Neuron (in vitro differentiated cells): ENCODE results near the gene PALS2.

Experiments used
- H2AFZ ChIP-seq: one replicate; pipeline ENCODE4 v1.6.1; 2013; ENCODE audit warnings: low read depth, mild to moderate bottlenecking, inconsistent platforms, low read length, moderate library complexity
- H3K27me3 ChIP-seq: one replicate; pipeline ENCODE4 v1.6.1; 2013; ENCODE audit warnings: low read length; ENCODE audit not compliant: insufficient read depth
- H3K36me3 ChIP-seq: one replicate; pipeline ENCODE4 v1.6.1; 2013; ENCODE audit warnings: low read length; ENCODE audit not compliant: insufficient read depth
- H3K4me1 ChIP-seq: one replicate; pipeline ENCODE4 v1.6.1; 2013; ENCODE audit warnings: low read length; ENCODE audit not compliant: insufficient read depth
- H3K4me3 ChIP-seq: 2 replicates; pipeline ENCODE4 v1.5.1; 2013; ENCODE audit warnings: mild to moderate bottlenecking, low read length, moderate library complexity
- H3K9me3 ChIP-seq: one replicate; pipeline ENCODE4 v1.6.1; 2013; ENCODE audit warnings: low read length

PALS2 gene

DNA sequence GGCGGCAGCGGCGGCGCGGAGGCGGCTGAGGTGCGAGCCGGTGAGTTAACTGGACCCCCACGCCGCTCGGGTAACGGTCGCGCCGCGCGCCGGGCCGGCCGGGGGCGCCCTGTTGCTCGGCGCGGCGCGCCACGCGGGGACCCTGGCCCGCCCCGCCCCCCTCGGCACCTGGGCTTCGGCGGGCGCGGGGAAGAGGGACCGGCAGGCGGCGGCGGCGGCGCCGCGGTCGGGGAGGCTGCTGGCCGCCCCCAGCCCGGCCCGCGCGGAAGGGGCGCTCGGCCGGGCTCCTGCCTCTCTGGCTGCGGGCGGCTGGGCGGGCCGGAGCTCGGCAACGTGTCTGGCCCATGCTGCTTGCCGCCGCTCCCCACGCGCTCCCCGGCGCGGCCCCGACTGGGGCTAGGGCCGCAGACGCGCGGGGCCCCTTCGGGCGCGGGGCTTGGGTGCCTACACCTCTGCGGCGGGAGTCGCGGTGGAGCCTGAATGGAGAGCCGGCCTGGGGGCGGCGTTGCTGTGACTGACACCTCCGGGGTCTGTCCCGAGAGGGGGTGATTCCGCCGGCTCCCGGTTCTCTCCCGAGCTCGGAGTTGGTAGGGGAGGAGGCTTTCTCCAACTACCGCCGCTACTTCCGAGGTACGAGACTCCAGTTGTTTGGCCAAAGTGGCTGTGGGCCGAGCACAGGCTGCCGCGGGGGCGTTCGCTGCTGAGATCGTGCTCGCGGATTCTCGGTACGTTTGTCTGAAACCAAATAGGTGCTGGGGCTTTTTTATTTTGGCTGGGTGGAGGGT lies 494 bp downstream of the PALS2 start:
- Histone ChIP-seq H3K4me1 (peaks cover 16% of the 10 kb centered on the region), H3K9me3 (no peaks in the 10 kb centered on the region), H3K27me3 (peaks cover 21% of the 10 kb centered on the region), H3K4me3 (peak overlapping the region; percentile 60), H3K36me3 (no peaks in the 10 kb centered on the region), H2AFZ (peak overlapping the region; percentile 100)

DNA sequence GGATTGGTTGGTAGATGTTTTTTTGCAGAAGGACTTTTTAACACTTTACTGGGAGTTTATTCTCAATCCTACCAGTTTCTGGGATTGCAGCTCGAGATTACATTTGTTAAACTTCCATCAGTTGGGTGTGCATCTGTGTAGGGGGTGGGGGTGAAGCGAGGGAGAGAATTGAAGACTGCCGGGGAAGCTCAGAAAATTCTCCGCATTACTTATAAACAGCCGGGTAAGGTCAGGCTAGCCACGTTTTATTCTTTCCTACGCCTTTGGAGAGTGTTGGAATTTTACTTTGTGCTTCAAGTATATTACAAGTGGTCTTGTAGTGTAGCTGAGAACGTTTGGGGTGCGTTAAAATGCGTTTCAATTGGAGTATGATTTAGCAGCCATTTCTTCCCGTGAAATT lies 1.1 kb downstream of the PALS2 start:
- Histone ChIP-seq H3K4me3 (peak overlapping the region; percentile 60), H3K4me1 (peaks cover 16% of the 10 kb centered on the region)

DNA sequence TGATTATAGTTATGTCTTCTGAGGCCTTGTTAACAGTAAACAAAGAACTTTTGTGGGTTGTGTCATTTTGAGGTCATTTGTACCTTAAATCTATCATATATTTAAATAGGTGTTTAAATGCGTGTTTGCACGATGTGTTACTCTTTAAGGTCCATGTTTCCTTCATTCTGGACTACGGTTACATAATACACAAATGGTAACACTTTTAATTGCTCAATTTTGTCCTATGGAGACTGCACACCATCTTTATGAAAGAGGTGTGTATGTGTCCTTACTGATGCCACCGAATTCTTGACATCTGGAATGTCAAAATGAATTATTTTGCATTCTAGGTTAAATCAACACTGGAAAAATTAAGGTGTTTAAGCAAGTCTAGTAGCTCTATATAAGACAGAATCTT lies 1.7 kb downstream of the PALS2 start:
- Histone ChIP-seq H2AFZ (peak overlapping the region; percentile 89), H3K27me3 (peaks cover 15% of the 10 kb centered on the region), H3K4me3 (peak overlapping the region; percentile 60), H3K4me1 (peaks cover 16% of the 10 kb centered on the region), H3K9me3 (no peaks in the 10 kb centered on the region), H3K36me3 (no peaks in the 10 kb centered on the region)

More for the DNA sequence above, 1.1 kb downstream of the PALS2 start:
- Histone ChIP-seq H3K27me3 (peaks cover 21% of the 10 kb centered on the region), H2AFZ (peak overlapping the region; percentile 89), H3K36me3 (no peaks in the 10 kb centered on the region), H3K9me3 (no peaks in the 10 kb centered on the region)

DNA sequence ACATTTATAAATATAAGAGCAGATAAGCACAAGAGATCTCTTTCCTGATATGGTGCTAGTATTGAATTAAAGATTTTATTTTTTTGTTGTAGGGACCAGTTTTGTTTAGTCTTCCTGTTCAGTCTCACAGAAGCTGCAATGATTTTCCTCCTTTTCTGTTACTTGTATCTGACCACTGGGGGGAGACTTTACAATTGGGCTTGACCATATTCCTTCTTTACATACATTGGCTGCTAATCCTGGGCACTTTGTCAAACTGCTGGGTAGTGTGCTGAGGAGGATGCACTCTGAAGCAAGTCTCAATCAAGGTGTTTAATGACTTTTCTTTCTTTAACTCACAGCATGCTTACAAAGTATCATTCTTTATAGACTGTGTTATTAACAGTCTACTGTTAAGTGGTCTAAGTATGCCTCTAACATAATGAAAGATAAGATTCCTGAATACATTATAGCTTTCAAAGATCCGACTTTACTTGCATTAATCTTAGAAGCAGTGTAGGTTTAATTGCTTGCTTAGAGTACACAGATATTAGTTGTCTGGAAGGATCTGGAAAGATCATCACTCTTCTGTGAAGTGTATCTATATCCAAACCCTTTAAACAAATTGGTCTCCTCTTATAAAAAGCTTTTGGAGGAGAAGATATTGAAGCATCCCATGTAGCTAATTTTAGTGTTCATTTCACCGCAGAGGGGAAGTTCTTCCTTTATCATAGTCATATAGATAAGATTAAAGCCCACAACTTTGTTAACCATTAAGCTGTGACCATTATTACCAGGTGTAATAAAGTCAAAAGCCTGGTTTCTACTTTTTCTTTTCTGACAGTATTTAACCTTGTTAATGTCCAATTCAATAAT lies 3.1 kb downstream of the PALS2 start:
- H3K4me3 ChIP-seq = no peak overlapping the region

DNA sequence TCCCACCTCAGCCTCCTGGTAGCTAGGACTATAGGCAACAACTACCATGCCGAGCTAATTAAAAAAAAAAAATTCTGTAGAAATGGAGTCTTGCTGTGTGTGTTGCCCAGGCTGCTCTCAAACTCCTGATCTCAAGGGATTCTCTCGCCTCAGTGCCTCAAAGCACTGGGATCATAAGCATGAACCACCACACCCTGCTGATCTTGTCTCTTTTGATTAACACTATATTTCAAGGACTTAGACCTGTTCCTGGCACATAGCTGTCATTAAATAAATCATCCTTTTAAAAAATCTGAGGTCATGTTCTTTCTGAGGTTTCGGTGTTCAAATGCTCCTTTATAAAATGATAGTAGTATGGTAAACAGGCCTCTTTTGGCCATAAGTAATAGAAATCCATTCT lies 4.8 kb downstream of the PALS2 start:
- peaks cover 9% of the 10 kb centered on the region for H3K4me1 ChIP-seq
- H3K27me3 ChIP-seq = no peaks in the 10 kb centered on the region
- no peaks in the 10 kb centered on the region for H3K36me3 ChIP-seq
- H3K9me3 ChIP-seq = no peaks in the 10 kb centered on the region
- no peak overlapping the region for H3K4me3 ChIP-seq
- no peak overlapping the region for H2AFZ ChIP-seq

More for the DNA sequence above, 3.1 kb downstream of the PALS2 start:
- Histone ChIP-seq H3K4me1 (peaks cover 16% of the 10 kb centered on the region), H2AFZ (no peak overlapping the region), H3K9me3 (no peaks in the 10 kb centered on the region), H3K27me3 (peaks cover 6% of the 10 kb centered on the region), H3K36me3 (no peaks in the 10 kb centered on the region)

DNA sequence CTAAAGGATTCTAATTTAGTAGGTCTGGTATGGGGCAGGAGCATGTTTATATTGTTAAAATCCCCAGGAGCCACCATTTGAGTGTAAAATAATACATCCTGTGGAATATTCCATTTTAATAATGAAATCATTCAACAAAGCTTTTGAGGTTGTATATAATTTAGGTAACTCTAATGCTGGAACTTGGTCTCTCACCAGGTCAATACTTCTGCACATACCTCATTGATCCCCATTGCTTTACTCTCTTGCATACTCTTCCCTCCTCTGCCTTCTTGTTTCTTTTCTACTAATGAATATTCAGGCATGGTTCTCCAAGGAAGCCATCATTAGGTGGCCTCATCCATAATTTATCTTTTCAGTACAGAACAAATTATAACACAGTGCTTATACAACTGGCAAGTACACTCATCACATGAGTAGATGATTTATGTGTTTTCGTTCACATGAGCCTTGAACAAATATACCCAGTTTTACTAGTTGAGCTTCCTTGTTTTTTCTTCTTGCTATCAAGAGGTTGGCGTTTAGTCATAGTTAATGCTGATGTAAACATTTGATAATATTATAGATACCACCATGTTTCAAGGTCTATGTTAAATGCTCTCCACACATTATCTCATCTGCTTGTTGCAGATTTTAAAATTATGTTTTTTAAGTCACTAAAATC lies 7.2 kb downstream of the PALS2 start:
- Histone ChIP-seq H2AFZ (no peak overlapping the region), H3K27me3 (no peaks in the 10 kb centered on the region), H3K36me3 (no peaks in the 10 kb centered on the region), H3K4me3 (no peak overlapping the region), H3K4me1 (peaks cover under 1% of the 10 kb centered on the region), H3K9me3 (no peaks in the 10 kb centered on the region)

DNA sequence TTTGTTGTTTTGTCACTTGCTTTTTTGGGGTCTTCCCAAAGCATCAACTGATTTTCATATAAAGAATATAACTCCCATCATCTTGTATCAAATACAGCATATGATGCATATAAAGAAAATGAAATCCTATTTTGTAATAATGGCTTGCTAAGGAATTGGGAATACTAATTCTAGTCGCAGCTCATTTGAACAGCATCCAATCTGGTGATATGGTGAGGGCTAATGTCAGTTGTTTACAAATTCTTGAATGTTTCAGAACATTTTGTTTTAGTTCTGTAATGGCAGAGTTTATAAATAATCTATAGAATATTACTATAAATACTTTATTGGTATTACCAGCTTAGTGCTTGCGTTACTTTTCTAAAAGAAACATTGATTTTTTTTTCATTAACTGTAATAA lies 8.9 kb downstream of the PALS2 start:
- no peaks in the 10 kb centered on the region for H3K4me1 ChIP-seq
- no peak overlapping the region for H2AFZ ChIP-seq
- no peaks in the 10 kb centered on the region for H3K9me3 ChIP-seq
- no peaks in the 10 kb centered on the region for H3K36me3 ChIP-seq
- H3K27me3 ChIP-seq = no peaks in the 10 kb centered on the region
- no peak overlapping the region for H3K4me3 ChIP-seq

DNA sequence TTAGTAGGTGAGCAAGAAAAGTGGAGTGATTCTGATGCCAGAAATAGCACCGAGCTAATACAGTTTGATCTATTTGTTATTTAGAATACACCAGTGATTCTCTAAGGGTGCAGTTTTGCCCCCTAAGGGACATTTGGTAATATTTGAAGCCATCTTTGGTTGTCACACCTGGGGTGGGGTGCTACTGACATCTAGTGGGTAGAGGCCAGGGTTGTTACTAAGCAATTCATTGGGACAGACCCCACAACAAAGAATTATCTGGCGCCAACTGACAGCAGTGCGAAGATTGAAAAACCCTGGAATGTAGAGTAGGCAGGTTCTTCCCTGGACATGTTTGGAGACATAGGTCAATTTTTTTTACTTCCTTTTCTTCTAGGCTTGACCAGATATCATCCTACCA lies 14.6 kb downstream of the PALS2 start:
- Histone ChIP-seq H3K36me3 (no peaks in the 10 kb centered on the region), H2AFZ (no peak overlapping the region), H3K4me1 (no peaks in the 10 kb centered on the region), H3K4me3 (no peak overlapping the region), H3K9me3 (no peaks in the 10 kb centered on the region), H3K27me3 (no peaks in the 10 kb centered on the region)

DNA sequence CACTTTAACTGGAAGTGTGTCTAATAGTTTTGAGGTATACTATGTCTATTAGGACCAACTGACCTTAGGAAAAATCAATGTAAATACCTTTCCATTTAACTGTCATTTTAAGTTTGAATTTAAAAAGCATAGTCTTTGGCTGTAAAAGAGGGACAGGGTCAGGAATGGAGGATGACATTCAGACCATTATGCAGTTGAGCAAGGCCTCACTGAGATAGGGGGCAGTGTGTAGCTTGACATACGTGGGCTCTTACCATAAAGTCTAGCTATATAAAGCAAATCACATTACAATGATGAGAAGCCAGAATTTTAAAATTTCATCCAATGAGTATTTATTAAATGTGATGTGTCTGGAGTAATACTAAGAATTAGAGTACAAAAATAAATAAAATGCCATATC lies 17.9 kb downstream of the PALS2 start:
- Histone ChIP-seq H3K4me3 (no peak overlapping the region), H3K9me3 (no peaks in the 10 kb centered on the region), H3K4me1 (no peaks in the 10 kb centered on the region), H2AFZ (no peak overlapping the region), H3K27me3 (no peaks in the 10 kb centered on the region), H3K36me3 (no peaks in the 10 kb centered on the region)

DNA sequence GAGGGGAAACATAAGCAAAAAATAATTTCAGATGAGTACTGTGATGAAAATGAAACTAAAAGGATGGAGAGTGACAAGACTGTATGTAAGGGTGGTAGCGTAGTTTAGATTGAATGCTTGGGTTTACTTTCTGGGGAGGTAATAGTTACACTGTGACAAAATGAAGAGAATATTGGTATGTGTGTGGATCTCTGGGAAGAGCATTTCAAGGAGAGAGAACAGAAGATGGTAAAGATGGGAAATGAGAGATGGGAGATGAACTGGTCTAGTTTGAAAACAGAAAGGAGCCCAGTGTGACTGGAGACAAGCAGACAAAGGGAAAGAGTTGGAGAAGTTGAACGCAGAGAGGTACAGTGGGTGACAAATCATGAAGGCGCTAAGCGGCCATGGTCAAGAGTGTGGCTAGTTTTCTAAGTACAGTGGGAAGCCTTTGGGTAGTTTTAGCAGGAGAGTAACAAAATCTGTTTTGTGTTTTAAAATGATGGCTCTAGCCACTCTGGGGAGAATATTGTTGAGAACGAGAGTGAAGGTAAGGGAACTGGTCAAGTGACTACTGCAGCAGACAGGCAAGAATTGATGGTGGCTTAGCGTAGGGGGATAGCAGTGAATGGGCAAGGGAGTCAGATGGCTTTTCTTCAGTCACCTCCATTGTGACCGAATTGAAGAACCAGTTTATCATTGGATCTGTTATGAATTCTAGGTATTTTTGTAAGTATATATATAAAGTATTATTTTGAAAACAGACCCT lies 22.6 kb downstream of the PALS2 start:
- H3K4me1 ChIP-seq = no peaks in the 10 kb centered on the region
- no peaks in the 10 kb centered on the region for H3K27me3 ChIP-seq
- H3K36me3 ChIP-seq = no peaks in the 10 kb centered on the region
- H2AFZ ChIP-seq = no peak overlapping the region
- H3K9me3 ChIP-seq = no peaks in the 10 kb centered on the region
- no peak overlapping the region for H3K4me3 ChIP-seq

DNA sequence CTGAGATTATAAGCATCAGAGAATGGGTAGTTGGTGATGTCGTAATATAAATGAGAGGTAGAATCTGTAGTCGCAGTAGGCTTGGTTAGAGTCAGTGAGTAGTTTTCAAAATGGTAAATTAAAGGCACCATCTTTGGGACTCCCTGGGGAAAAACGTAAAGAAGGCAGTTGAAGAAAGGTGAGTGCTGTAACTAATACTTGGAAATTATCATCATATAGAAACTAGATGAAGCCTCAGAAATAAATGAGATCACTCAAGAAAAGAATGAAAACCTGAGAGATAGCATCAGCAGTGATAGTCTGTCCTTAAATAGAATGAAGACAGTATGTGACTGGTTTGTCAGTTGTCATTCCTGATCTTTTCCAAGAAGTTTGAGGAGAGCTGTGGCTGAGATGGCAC lies 23.8 kb downstream of the PALS2 start:
- Histone ChIP-seq H3K9me3 (no peaks in the 10 kb centered on the region), H3K4me1 (no peaks in the 10 kb centered on the region), H3K27me3 (no peaks in the 10 kb centered on the region), H3K36me3 (no peaks in the 10 kb centered on the region), H3K4me3 (no peak overlapping the region), H2AFZ (no peak overlapping the region)

DNA sequence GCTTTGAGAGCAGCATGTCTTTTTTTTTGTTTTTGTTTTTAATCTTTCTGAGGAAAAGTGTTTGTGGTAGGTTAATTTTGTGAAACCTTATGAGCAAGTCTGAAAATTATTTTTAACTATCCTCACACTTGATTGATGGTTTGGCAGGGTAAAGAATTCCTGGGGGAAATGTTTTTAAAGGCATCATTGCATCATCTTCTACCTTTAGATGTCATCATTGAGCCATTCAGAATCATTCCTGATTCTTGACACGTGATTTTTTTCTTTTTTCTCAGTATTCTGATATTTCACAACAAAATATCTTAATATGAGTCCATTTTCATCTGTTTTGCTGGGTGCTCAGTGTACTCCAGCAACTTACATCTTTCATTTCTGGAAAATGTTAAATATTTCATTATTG lies 28.3 kb downstream of the PALS2 start:
- H3K36me3 ChIP-seq = no peaks in the 10 kb centered on the region
- no peaks in the 10 kb centered on the region for H3K9me3 ChIP-seq
- H3K4me1 ChIP-seq = no peaks in the 10 kb centered on the region
- no peak overlapping the region for H3K4me3 ChIP-seq
- no peaks in the 10 kb centered on the region for H3K27me3 ChIP-seq
- no peak overlapping the region for H2AFZ ChIP-seq
